ENCODE measurements around the gene MAP2K7.

- TF ChIP-seq CTCF (conservative IDR thresholded peaks at IDR 0.05; ENCODE audit: low read depth, low read length) (no peak), EZH2 (IDR thresholded peaks at IDR 0.05; ENCODE audit: borderline replicate concordance, low read depth, low read length, poor library complexity, severe bottlenecking) (no peak)
Observed at GRCh38 chr19:7856679-7857663, 46.7 kb upstream of the MAP2K7 start.
